Activated T-helper 1 cell treated with anti-CD3 and anti-CD28 coated beads, Interleukin-12 subunit alpha, Interleukin-12 subunit beta, Interleukin-2, Interleukin-4 antibody, amounts not matched to agents 30 ng/mL and 10 ng/mL and 1 ng/mL, durations not matched to agents 14 hours and 24 hours and 36 hours (primary cell): Measurements from ENCODE around the gene TTLL7. TPM values are rescaled to one million over a fixed set of nuclear protein-coding genes. Genes with fewer than 3 reads are reported as not detected.

Experiments
- DNase-seq: peaks from one replicate; pipeline ENCODE4 v3.0.0; 2021; ENCODE audit warnings: low spot score
- H3K27ac Mint-ChIP-seq: one replicate; pipeline ENCODE4 v1.8.0; 2021; ENCODE audit warnings: mild to moderate bottlenecking, mixed read lengths
- H3K27me3 Mint-ChIP-seq: one replicate; pipeline ENCODE4 v1.8.0; 2022; ENCODE audit warnings: mild to moderate bottlenecking, moderate library complexity, mixed read lengths; ENCODE audit not compliant: insufficient read depth
- H3K36me3 Mint-ChIP-seq: one replicate; pipeline ENCODE4 v1.8.0; 2021; ENCODE audit warnings: low read depth, mixed read lengths
- H3K4me1 Mint-ChIP-seq: one replicate; pipeline ENCODE4 v1.8.0; 2021; ENCODE audit warnings: low read depth, mixed read lengths
- H3K4me3 Mint-ChIP-seq: one replicate; pipeline ENCODE4 v1.8.0; 2021; ENCODE audit warnings: mild to moderate bottlenecking, moderate library complexity, mixed read lengths
- H3K9me3 Mint-ChIP-seq: one replicate; pipeline ENCODE4 v1.8.0; 2021; ENCODE audit warnings: mixed read lengths
- intact Hi-C: fragments of 100-400 bp; cut with micrococcal nuclease; formaldehyde crosslinking; loops from one replicate; pipeline ENCODE4 v1.15.1; 2024
- total RNA-seq: library from RNA; stranded (reverse); gene quantifications from 2 replicates; pipeline ENCODE4 v1.2.3, GENCODE V29; 2022

The TTLL7 gene
- total RNA-seq, 1 donor from 2014 or later: 0.29 TPM

GRCh38 chr1:83844546-83844945 is 154.4 kb downstream of the TTLL7 start:
- Mint-ChIP-seq H3K36me3 (peaks cover 1% of the 10 kb centered on the region), H3K4me1 (peaks cover 5% of the 10 kb centered on the region), H3K27me3 (peaks cover 1% of the 10 kb centered on the region), H3K9me3 (peaks cover 3% of the 10 kb centered on the region), H3K4me3 (no peak overlapping the region), H3K27ac (no peak overlapping the region)
- no peak for DNase-seq
- intact Hi-C loops: no loop called here

GRCh38 chr1:83839566-83840173 is 159.3 kb downstream of the TTLL7 start:
- DNase-seq: no peak

GRCh38 chr1:83838573-83838972 is 160.4 kb downstream of the TTLL7 start:
- Mint-ChIP-seq H3K4me3 (no peak overlapping the region), H3K9me3 (no peaks in the 10 kb centered on the region), H3K36me3 (no peaks in the 10 kb centered on the region), H3K4me1 (no peaks in the 10 kb centered on the region), H3K27me3 (no peaks in the 10 kb centered on the region), H3K27ac (no peak overlapping the region)
- no peak for DNase-seq
- intact Hi-C loops: no loop called here

More at GRCh38 chr1:83839566-83840173, 159.3 kb downstream of the TTLL7 start:
- Mint-ChIP-seq H3K4me1 (no peaks in the 10 kb centered on the region), H3K27ac (no peak overlapping the region), H3K36me3 (peaks cover 1% of the 10 kb centered on the region), H3K4me3 (no peak overlapping the region), H3K9me3 (peaks cover 3% of the 10 kb centered on the region), H3K27me3 (peaks cover 1% of the 10 kb centered on the region)
- intact Hi-C loops: no loop called here

DNA sequence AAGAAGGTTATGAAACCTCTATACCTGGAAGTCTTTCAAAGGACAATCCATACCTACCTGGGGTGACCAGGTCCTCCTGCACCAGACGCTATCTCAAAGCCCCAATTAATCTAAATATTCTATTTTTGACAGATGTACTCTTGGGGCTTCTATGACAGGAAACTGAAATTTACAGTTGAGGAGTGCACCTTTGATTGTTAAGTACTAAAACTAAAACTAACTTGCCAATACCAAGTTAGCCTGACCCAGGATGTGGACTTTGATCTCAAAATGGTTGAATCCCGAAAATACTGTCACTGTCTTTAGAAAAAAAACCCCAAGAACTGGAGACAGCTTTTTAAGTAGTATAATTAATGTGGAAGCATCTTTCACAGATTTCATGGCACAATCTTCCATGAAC is 162.4 kb downstream of the TTLL7 start:
- Mint-ChIP-seq H3K4me3 (no peak overlapping the region), H3K27ac (no peak overlapping the region), H3K4me1 (no peaks in the 10 kb centered on the region), H3K27me3 (no peaks in the 10 kb centered on the region), H3K9me3 (no peaks in the 10 kb centered on the region), H3K36me3 (no peaks in the 10 kb centered on the region)
- DNase-seq: no peak
- intact Hi-C loops: no loop called here

- Mint-ChIP-seq H3K4me3 (no peak overlapping the region), H3K27ac (no peak overlapping the region), H3K27me3 (no peaks in the 10 kb centered on the region), H3K4me1 (no peaks in the 10 kb centered on the region), H3K9me3 (no peaks in the 10 kb centered on the region), H3K36me3 (no peaks in the 10 kb centered on the region)
- DNase-seq: no peak
- intact Hi-C loops: no loop called here
These were observed 164.2 kb downstream of the TTLL7 start for GRCh38 chr1:83834621-83835264.

GRCh38 chr1:83832194-83832593 is 166.7 kb downstream of the TTLL7 start:
- Mint-ChIP-seq H3K9me3 (no peaks in the 10 kb centered on the region), H3K4me3 (no peak overlapping the region), H3K27me3 (no peaks in the 10 kb centered on the region), H3K36me3 (no peaks in the 10 kb centered on the region), H3K4me1 (no peaks in the 10 kb centered on the region), H3K27ac (no peak overlapping the region)
- DNase-seq: no peak
- intact Hi-C loops: no loop called here

DNA sequence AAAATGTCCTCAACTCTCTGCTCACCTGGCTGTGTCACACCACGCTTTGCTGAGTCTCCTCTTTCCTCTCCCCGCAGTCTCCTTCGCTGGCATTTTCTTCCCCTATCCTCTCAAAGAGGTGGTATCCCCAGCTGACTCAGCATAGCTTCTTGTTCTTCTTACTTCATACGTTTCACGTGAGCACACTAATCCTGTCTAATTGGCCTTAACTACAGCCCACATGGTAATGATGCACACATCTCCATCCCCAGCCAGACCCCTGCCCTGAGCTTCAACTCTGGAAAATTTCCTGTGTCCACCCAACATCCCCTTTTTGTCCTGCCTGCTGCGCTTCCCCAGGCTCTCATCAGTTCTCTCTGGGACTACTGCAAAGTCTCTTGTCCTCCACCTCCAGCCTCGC is 169.8 kb downstream of the TTLL7 start:
- no peak for DNase-seq
- H3K27me3 Mint-ChIP-seq: no peaks in the 10 kb centered on the region
- H3K4me3 Mint-ChIP-seq: no peak overlapping the region
- no peaks in the 10 kb centered on the region for H3K36me3 Mint-ChIP-seq
- intact Hi-C loops: no loop called here
- H3K27ac Mint-ChIP-seq: no peak overlapping the region
- H3K9me3 Mint-ChIP-seq: no peaks in the 10 kb centered on the region
- H3K4me1 Mint-ChIP-seq: no peaks in the 10 kb centered on the region

GRCh38 chr1:83828456-83828855 is 170.5 kb downstream of the TTLL7 start:
- H3K4me3 Mint-ChIP-seq: no peak overlapping the region
- no peaks in the 10 kb centered on the region for H3K36me3 Mint-ChIP-seq
- no peaks in the 10 kb centered on the region for H3K27me3 Mint-ChIP-seq
- DNase-seq: no peak
- H3K27ac Mint-ChIP-seq: no peak overlapping the region
- H3K4me1 Mint-ChIP-seq: no peaks in the 10 kb centered on the region
- H3K9me3 Mint-ChIP-seq: no peaks in the 10 kb centered on the region
- intact Hi-C loops: no loop called here

DNA sequence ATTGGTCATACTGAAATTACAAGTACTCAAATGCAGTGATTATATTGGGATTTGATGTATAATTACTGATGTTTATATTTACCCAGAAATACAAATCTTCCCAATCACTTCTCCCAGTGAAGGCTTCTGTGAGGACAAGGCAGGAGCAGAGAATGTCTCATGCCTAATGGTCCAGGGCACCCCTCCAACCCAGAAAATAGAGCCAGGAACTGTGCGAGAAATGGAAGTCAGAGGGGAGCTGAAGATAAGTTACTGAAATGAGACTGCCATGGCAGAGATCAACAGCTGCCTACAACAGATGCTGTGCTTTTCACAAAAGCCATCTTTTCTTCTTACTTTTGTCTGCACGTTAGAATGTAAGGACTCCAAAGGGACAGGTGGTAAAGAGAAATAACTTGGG is 171.2 kb downstream of the TTLL7 start:
- H3K4me3 Mint-ChIP-seq: no peak overlapping the region

GRCh38 chr1:83822208-83822607 is 176.7 kb downstream of the TTLL7 start:
- Mint-ChIP-seq H3K9me3 (peaks cover 8% of the 10 kb centered on the region), H3K36me3 (no peaks in the 10 kb centered on the region), H3K27ac (no peak overlapping the region), H3K27me3 (no peaks in the 10 kb centered on the region), H3K4me1 (no peaks in the 10 kb centered on the region), H3K4me3 (no peak overlapping the region)
- intact Hi-C loops: no loop called here
- DNase-seq: no peak

More for the DNA sequence above, 171.2 kb downstream of the TTLL7 start:
- Mint-ChIP-seq H3K27ac (no peak overlapping the region), H3K4me1 (no peaks in the 10 kb centered on the region), H3K36me3 (no peaks in the 10 kb centered on the region), H3K9me3 (no peaks in the 10 kb centered on the region), H3K27me3 (no peaks in the 10 kb centered on the region)
- intact Hi-C loops: no loop called here
- DNase-seq: no peak

DNA sequence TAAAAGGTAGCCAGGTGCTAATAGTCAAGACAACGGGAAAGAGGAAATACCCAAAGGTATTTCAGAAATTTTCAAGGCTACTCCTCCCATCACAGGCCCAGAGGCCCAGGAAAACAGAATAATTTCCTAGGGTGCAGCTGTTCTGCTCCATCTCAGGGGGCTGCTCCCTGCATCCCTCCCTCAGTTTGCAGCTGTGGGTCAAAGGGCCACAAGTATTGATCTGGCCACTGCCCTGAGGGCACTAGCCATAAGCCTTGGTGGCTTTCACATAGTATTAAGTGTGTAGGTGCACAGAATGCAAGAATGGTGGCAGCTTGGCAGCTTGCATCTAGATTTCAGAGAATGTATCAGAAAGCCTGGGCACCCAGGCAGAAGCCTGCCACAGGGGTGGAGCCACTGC is 179.5 kb downstream of the TTLL7 start:
- DNase-seq: no peak
- Mint-ChIP-seq H3K36me3 (no peaks in the 10 kb centered on the region), H3K27ac (no peak overlapping the region), H3K9me3 (peaks cover 8% of the 10 kb centered on the region), H3K27me3 (no peaks in the 10 kb centered on the region), H3K4me3 (no peak overlapping the region), H3K4me1 (no peaks in the 10 kb centered on the region)
- intact Hi-C loops: no loop called here

- intact Hi-C loops: no loop called here
- no peaks in the 10 kb centered on the region for H3K36me3 Mint-ChIP-seq
These were observed 180.0 kb downstream of the TTLL7 start for GRCh38 chr1:83818916-83819315.

DNA sequence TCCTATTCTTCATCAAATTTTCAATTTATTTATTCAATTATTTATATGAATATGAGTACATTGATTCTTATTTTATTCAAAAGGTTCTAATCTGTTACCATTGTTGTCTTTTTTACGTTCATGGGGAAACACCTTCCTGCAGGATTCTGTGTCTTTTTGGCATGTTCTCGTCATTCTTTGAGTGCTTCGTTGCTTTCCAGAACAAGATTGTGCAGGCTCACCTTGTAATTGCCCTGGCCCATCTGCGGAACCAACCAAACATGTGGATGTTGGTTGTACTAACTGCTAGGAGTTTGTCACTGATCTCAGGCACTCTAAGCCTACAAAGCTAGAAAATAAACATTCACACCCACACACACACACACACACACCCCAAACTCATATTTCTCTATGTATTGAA is 182.1 kb downstream of the TTLL7 start:
- H3K4me1 Mint-ChIP-seq: no peaks in the 10 kb centered on the region
- H3K27ac Mint-ChIP-seq: no peak overlapping the region
- no peaks in the 10 kb centered on the region for H3K36me3 Mint-ChIP-seq
- intact Hi-C loops: no loop called here
- H3K4me3 Mint-ChIP-seq: no peak overlapping the region
- peaks cover 5% of the 10 kb centered on the region for H3K9me3 Mint-ChIP-seq
- no peaks in the 10 kb centered on the region for H3K27me3 Mint-ChIP-seq
- DNase-seq: no peak

More at GRCh38 chr1:83818916-83819315, 180.0 kb downstream of the TTLL7 start:
- H3K9me3 Mint-ChIP-seq: peaks cover 8% of the 10 kb centered on the region
- no peaks in the 10 kb centered on the region for H3K27me3 Mint-ChIP-seq
- H3K4me3 Mint-ChIP-seq: no peak overlapping the region
- H3K4me1 Mint-ChIP-seq: no peaks in the 10 kb centered on the region
- H3K27ac Mint-ChIP-seq: no peak overlapping the region
- DNase-seq: no peak

DNA sequence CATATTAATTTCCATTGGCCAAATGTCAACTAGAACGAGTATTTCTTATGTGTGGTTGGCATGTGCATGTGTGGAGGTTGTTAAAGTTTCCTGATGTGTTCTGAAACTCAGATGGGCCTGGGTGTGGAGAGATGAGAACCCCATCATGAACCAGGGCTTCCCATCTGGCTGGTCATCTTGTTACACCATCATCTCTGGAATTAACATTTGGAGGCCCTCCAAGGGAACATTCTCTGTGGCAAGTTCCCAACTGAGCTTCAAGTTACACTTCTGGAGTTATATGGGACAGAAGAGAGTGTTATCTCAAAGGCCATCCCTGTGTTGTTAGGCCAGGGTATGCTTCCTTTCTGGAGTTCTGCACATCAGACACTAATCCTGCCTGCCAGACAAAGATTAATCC is 183.6 kb downstream of the TTLL7 start:
- H3K4me3 Mint-ChIP-seq: no peak overlapping the region
- intact Hi-C loops: no loop called here
- no peak overlapping the region for H3K27ac Mint-ChIP-seq
- H3K9me3 Mint-ChIP-seq: no peaks in the 10 kb centered on the region
- no peaks in the 10 kb centered on the region for H3K27me3 Mint-ChIP-seq
- H3K4me1 Mint-ChIP-seq: no peaks in the 10 kb centered on the region
- H3K36me3 Mint-ChIP-seq: no peaks in the 10 kb centered on the region
- DNase-seq: no peak
